Measurements from ENCODE around the gene NFATC3. TPM values are rescaled to one million over a fixed set of nuclear protein-coding genes. Genes with fewer than 3 reads are reported as not detected.

NFATC3 gene
- total RNA-seq, 1 experiment from 2014 or later, result 12.1 TPM

DNA sequence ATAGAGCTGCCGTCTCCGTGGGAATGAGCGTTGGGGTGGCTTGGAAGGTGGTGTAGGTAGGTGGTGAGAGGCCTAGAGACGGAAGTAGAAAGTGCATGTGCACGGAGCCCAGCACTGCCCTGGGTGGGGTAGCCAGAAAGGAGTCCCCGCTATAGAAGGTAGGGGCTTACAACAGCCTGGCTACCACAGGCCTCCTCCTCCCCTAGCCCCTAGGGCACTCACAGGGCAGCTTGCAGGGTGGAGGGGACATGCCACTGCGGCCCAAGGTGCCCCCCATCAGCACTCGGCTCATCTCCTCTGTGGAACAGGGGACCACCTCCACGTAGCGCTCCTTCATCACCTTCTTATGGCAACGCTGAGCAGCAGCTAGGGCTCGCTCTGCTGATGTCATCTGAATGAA, 145.8 kb downstream of the NFATC3 start:
- no peak overlapping the region for H3K27ac ChIP-seq (ENCODE audit: low read length)
- no peaks in the 10 kb centered on the region for H3K9me2 ChIP-seq (replicated peaks; ENCODE audit: low read length)
- H3F3A ChIP-seq (ENCODE audit: low read length, unreplicated experiment), result no peaks in the 10 kb centered on the region
- H3K36me3 ChIP-seq (ENCODE audit: low read depth, low read length), result peaks cover 30% of the 10 kb centered on the region
- no peak overlapping the region for H3K9ac ChIP-seq (ENCODE audit: low read length)
- no peaks in the 10 kb centered on the region for H3K27me3 ChIP-seq (ENCODE audit: low read length)
- intact Hi-C loops (cut with micrococcal nuclease), result no loop called here
- POLR2A ChIA-PET (ENCODE audit: unreplicated experiment), result no interaction called here
- no peak for TF ChIP-seq EZH2 (IDR thresholded peaks at IDR 0.05; ENCODE audit: low read length, unreplicated experiment)
- TF ChIP-seq EZH2phosphoT487 (IDR thresholded peaks at IDR 0.05; ENCODE audit: borderline replicate concordance, low read length), result no peak
- TF ChIP-seq, protein P1, sequence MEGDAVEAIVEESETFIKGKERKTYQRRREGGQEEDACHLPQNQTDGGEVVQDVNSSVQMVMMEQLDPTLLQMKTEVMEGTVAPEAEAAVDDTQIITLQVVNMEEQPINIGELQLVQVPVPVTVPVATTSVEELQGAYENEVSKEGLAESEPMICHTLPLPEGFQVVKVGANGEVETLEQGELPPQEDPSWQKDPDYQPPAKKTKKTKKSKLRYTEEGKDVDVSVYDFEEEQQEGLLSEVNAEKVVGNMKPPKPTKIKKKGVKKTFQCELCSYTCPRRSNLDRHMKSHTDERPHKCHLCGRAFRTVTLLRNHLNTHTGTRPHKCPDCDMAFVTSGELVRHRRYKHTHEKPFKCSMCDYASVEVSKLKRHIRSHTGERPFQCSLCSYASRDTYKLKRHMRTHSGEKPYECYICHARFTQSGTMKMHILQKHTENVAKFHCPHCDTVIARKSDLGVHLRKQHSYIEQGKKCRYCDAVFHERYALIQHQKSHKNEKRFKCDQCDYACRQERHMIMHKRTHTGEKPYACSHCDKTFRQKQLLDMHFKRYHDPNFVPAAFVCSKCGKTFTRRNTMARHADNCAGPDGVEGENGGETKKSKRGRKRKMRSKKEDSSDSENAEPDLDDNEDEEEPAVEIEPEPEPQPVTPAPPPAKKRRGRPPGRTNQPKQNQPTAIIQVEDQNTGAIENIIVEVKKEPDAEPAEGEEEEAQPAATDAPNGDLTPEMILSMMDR (conservative IDR thresholded peaks at IDR 0.05; ENCODE audit: low read depth, low read length), result no peak
- no TSS peak for BruUV-seq (replicated peaks)
- no peak overlapping the region for H2AFZ ChIP-seq (ENCODE audit: low read length)
- no peak overlapping the region for H3K4me2 ChIP-seq (ENCODE audit: low read length)
- H3K4me3 ChIP-seq (ENCODE audit: low read length), result no peak overlapping the region
- H4K20me1 ChIP-seq (ENCODE audit: low read length), result peaks cover 23% of the 10 kb centered on the region
- no peaks in the 10 kb centered on the region for H3K9me3 ChIP-seq (ENCODE audit: low read length)
- H3K79me2 ChIP-seq (ENCODE audit: low read length), result peaks cover 48% of the 10 kb centered on the region
- peaks cover 14% of the 10 kb centered on the region for H3K4me1 ChIP-seq (ENCODE audit: insufficient read depth, low read length)
- CTCF ChIA-PET, result no interaction called here
- no peak for DNase-seq
- no peak for ATAC-seq

DNA sequence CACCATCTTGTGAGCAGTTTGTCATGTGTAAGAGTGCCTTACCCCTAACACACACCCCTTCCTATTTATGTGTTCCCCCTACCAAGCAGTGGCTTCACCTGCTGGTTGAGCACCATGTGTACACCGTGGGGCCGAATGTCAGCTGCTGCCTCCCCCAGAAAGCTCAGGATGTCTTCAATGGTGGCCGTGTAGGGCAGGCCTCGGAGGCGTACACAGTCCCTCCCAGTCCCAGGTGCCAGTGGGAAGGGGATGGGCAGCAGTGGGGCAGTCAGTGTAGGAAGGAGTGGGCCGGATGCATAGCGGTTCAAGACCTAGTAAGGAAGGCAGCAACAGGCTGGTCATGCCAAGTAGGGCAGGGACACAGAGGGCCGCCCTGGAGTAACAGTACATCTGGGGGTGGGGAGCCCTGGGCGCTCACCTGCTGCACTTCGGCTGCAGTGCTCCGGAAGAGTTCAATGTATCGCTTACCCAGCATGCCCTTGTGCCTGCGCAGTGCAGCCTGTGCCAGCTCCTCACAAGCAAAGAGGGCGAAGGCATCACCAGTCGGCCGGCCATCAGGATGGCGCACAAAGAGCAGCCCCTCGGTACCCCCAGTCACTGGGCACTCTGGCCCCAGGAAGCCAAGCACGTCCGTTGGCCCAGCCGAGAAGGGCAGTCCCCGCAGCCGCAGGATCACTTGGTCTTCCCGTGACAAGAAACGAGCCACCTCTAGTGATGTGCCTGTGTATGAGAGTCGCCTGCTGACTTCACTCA, 146.4 kb downstream of the NFATC3 start:
- Histone ChIP-seq H3K27ac (ENCODE audit: low read length) (no peak overlapping the region), H3K4me2 (ENCODE audit: low read length) (no peak overlapping the region), H2AFZ (ENCODE audit: low read length) (no peak overlapping the region), H4K20me1 (ENCODE audit: low read length) (peaks cover 23% of the 10 kb centered on the region), H3K9me3 (ENCODE audit: low read length) (no peaks in the 10 kb centered on the region), H3K9ac (ENCODE audit: low read length) (no peak overlapping the region), H3K4me1 (ENCODE audit: insufficient read depth, low read length) (peaks cover 18% of the 10 kb centered on the region), H3K36me3 (ENCODE audit: low read depth, low read length) (peaks cover 30% of the 10 kb centered on the region), H3K4me3 (ENCODE audit: low read length) (no peak overlapping the region), H3K9me2 (replicated peaks; ENCODE audit: low read length) (no peaks in the 10 kb centered on the region), H3K79me2 (ENCODE audit: low read length) (peaks cover 54% of the 10 kb centered on the region), H3K27me3 (ENCODE audit: low read length) (no peaks in the 10 kb centered on the region), H3F3A (ENCODE audit: low read length, unreplicated experiment) (no peaks in the 10 kb centered on the region)
- BruUV-seq (replicated peaks), result no TSS peak
- no peak for DNase-seq
- ATAC-seq, result no peak
- intact Hi-C loops (cut with micrococcal nuclease), result no loop called here
- ChIA-PET CTCF (no interaction called here), POLR2A (ENCODE audit: unreplicated experiment) (no interaction called here)
- TF ChIP-seq EZH2 (IDR thresholded peaks at IDR 0.05; ENCODE audit: low read length, unreplicated experiment) (no peak), EZH2phosphoT487 (IDR thresholded peaks at IDR 0.05; ENCODE audit: borderline replicate concordance, low read length) (no peak)
- TF ChIP-seq, protein P1 (conservative IDR thresholded peaks at IDR 0.05; ENCODE audit: low read depth, low read length), result no peak

DNA sequence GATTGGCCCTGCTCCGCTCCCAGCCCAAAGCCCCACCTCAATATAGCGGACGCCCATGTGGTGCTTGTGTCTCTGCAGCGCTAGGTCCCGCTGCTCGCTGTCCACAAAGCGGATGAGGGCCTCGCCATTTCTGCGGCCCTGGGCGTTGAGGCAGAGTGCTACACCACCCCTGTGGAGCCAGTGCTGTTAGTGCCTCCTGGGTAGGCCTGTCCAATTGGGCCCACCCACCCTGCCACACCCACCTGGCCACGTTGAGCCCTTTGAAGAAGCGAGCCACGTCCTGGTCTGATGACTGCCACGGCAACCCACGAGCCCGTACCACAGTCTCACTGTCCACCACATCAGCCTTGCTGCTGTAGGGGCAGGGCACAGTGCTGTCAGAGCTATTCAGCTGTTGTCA, 147.2 kb downstream of the NFATC3 start:
- peaks cover 24% of the 10 kb centered on the region for H3K4me1 ChIP-seq (ENCODE audit: insufficient read depth, low read length)
- H3K4me2 ChIP-seq (ENCODE audit: low read length), result no peak overlapping the region
- no peaks in the 10 kb centered on the region for H3F3A ChIP-seq (ENCODE audit: low read length, unreplicated experiment)
- no peak for DNase-seq
- H3K9ac ChIP-seq (ENCODE audit: low read length), result no peak overlapping the region
- no peak for TF ChIP-seq EZH2phosphoT487 (IDR thresholded peaks at IDR 0.05; ENCODE audit: borderline replicate concordance, low read length)
- no peak for TF ChIP-seq EZH2 (IDR thresholded peaks at IDR 0.05; ENCODE audit: low read length, unreplicated experiment)
- TF ChIP-seq, protein P1 (conservative IDR thresholded peaks at IDR 0.05; ENCODE audit: low read depth, low read length), result no peak
- BruUV-seq (replicated peaks), result no TSS peak
- H3K27ac ChIP-seq (ENCODE audit: low read length), result no peak overlapping the region
- peaks cover 54% of the 10 kb centered on the region for H3K79me2 ChIP-seq (ENCODE audit: low read length)
- peaks cover 23% of the 10 kb centered on the region for H4K20me1 ChIP-seq (ENCODE audit: low read length)
- H3K9me3 ChIP-seq (ENCODE audit: low read length), result no peaks in the 10 kb centered on the region
- intact Hi-C loops (cut with micrococcal nuclease), result no loop called here
- H3K27me3 ChIP-seq (ENCODE audit: low read length), result no peaks in the 10 kb centered on the region
- CTCF ChIA-PET, result no interaction called here
- H2AFZ ChIP-seq (ENCODE audit: low read length), result no peak overlapping the region
- H3K4me3 ChIP-seq (ENCODE audit: low read length), result no peak overlapping the region
- H3K36me3 ChIP-seq (ENCODE audit: low read depth, low read length), result peaks cover 30% of the 10 kb centered on the region
- ATAC-seq, result no peak
- H3K9me2 ChIP-seq (replicated peaks; ENCODE audit: low read length), result no peaks in the 10 kb centered on the region
- POLR2A ChIA-PET (ENCODE audit: unreplicated experiment), result no interaction called here

Data from PC-3 (cell line).